ENCODE data around the gene IRX4.
"Not testable (repeated sequence)": the region's sequence is repeated elsewhere in the genome, so short reads cannot be mapped to it uniquely, and the experiment has no call there.

IRX4 gene

DNA sequence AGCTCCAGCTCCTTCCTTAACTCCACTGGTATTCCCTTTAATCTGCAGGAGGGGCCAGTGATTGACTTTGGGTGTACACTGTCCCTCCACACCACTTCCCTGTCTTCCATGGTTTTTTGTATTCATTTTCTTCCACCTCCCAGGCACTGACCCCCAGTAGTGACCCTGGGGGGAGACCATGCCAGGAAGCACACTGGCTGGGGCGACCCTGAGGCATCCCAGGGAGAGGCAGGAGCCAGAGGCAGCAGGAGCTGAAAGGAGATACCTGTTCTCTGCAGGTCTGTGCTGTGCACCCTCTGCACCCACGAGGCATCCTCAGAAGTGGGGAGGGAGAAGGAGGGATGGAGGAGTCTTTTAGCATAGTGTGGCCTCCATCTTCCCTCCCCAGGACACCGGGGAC, 27.6 kb downstream of the IRX4 start:
- no peak for DNase-seq

GRCh38 chr5:1853531-1853930, 29.2 kb downstream of the IRX4 start:
- no peak for DNase-seq

DNA sequence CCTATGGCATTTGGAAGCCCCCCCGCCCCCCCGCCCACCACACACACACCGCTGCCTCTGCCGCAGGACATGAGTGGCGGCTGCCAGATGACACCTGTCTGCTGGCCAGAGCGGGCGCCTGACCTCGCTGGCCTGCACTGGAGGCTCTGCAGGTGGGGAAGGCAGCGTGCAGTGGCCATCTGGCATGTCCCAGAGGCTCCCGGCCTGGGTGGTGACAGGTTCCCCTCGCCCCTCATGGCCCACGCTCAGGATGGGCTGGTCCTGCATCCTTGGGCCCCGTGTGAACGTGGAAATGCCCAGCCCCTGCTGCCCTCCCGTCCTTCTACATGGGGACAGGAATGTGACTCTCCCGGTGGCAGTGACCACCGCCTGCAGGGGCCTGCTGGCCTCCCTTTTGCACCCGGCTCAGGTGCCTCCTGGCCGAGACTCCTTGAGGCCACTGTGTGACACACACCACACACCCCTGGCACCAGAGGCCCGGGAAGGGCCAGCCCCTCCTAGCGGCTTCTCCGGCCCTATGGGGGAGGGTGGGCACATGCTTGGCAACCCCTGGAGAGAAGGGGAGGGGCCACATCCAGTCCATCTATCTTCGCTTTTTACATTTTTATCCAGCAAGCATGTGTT, 30.3 kb downstream of the IRX4 start:
- DNase-seq: no peak

DNA sequence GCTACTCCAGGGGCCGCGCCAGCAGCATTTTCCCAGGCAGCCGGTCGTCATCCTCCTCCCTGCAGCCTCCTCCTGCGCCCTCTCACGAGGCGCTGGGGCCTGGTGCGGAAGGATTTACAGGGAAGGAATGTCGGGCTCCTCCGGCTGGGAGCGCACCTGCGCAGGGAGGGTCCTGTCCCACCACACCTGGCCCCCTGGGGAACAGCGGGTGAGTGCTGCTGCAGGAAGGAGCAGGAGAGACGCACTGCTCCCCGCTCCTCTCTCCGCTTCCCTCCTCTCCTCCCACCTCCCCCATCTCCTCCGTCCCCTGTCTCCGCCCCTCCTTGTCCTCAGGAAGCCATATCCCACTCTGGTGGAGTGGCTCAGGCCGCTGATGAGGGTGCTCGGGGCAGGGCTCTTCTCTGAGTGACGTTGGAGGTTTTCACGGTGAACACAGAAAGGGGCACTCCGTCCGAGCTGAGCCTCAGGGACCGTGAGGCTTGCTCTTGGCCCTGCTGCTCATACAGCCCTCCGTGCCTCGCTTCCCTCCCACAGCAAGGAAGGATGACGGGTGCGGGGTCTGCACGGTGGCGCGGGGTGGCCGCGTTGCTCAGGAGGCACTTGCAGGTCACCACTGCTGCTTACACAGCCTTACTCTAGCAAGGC, 31.3 kb downstream of the IRX4 start:
- no peak for DNase-seq

GRCh38 chr5:1850324-1851154, 32.2 kb downstream of the IRX4 start:
- no peak for DNase-seq

DNA sequence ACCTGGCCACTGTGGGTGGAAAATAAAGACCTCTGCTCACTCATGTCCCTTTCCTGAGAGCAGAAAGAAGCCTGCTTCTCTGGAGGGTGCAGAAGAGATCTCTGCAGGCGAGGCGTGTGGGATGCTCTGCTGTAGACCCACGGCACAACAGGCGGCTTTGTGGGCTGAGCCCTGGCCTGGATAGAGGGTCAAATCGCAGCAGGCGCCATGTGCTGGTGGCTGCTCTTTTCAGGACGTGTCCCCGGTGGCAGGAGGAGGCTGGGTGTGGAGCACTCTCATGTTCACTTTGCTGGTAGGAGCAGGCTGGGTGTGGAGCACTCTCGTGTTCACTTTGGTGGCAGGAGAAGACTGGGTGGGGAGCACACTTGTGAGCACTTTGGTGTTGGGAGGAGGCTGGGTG, 35.1 kb downstream of the IRX4 start:
- no peak for DNase-seq

DNA sequence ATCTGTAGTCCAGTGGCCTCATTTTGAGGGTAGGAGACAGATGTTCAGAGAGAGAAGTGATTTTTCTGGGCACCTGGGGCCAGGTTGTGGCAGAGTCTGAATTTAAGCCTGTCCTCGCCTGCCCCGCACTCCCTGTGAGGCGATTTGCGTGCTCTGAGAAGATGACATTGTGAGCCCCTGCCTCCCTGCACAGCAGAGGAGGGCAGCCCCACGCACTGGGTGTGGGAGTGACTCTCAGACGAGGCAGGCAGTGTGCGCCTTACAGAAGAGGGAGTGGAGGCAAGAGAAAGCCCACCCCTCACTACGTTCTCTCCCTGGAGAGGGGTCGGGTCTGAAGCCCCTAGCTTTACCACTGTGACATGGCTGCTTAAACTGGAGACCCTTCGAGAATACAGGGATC, 35.7 kb downstream of the IRX4 start:
- DNase-seq: no peak

- no peak for DNase-seq
These were observed 36.1 kb downstream of the IRX4 start for GRCh38 chr5:1846583-1846982.

DNA sequence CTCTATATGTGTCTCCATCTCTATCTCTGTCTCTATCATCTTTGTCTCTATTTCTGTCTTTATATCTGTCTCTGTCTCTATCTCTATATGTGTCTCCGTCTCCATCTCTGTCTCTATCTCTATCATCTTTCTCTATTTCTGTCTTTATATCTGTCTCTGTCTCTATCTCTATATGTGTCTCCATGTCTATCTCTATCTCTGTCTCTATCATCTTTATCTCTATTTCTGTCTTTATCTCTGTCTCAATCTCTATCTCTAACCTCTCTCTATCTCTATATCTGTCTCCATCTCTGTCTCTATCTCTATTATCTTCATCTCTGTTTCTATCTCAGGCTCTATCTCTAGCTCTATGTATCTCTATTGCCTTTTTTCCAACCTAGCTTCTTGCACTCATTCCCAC, 37.0 kb downstream of the IRX4 start:
- DNase-seq: no peak

GRCh38 chr5:1844708-1845436, 37.9 kb downstream of the IRX4 start:
- DNase-seq: no peak

DNA sequence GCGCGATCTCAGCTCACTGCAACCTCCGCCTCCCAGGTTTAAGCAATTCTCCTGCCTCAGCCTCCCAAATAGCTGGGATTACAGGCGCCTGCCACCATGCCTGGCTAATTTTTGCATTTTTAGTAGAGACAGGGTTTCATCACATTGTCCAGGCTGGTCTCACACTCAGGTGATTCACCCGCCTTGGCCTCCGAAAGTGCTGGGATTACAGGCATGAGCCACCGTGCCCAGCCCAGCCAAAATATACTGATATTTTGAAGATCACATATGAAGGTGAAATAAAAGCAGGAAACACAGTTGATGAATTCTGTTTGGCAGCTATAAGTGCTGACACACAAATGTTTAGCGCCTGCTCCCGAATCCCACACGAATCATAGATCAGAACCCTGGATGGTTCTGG, 39.0 kb downstream of the IRX4 start:
- not testable (repeated sequence) for DNase-seq

DNA sequence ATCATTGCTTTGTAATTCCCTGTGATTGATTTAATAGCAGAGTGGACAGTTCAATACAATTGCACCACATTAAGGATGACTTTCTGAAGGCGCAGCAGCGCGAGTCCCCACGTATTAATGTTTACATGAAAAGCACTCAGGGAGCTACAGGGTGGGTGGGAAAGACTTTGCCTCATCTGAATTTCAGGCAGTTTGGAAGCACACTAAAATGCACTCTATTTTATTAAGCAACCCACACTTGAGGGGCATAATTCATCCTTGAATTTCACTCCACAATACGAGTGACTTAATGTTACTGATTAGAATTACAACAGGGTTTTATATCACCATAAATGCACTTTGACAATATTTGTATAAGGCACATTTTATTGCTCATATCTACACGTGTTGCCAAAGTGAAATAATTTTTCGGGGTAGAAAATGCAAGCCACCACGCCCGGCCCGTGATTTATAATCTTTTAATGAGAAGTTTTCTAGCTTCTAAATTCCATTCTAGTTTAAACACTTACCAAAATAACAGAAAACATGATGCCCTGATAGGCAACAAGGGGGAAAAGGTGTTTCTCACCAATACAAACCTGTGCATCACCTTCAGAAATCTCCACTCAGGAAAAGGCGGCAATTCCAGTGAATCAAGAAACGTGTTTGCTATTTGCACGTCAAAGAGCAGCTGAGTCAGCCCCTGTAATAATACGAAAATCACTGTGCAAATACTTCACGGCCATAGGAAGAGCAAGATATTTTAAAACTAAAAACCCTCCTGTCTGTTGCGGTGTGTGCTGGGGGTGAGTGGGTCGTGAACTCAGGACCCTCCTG, 40.5 kb downstream of the IRX4 start:
- DNase-seq: no peak

DNA sequence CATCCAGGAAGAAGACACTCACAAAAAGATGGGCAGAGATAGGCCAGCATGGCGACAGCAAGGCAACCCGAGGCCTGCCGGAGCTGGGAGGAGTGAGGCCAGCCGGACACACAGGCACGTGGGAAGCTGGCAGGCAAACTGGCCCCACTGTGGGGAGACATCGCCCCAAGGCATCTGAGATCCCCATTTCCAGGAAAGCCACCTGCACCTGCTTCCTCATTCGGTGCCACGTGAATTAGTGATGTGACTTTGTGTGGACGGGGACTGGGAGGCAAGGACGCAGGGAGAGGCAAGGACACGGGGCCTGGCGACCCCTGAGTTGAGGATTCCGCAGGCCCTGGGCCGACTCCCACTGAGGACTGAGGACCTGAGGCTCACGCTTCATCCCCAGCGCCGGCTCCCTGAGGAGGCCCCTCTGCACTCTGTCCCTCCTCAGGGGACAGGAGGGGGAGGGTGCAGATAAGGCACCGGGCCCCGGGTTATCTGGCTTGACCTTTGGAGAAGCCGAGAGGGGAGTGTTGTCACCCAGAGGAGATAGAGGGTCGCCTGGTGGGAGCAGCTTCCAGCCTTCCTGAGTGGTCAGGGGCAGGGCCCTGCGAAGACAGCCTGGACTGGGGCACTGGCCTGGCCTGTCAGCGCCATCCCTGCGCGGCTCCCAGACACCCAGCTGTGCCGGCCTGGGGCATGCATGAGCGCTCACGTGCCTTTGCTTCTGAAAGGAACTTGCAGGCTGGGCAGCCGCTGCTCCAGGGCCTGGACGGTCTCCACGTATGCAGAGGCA, 41.8 kb downstream of the IRX4 start:
- DNase-seq: no peak

DNA sequence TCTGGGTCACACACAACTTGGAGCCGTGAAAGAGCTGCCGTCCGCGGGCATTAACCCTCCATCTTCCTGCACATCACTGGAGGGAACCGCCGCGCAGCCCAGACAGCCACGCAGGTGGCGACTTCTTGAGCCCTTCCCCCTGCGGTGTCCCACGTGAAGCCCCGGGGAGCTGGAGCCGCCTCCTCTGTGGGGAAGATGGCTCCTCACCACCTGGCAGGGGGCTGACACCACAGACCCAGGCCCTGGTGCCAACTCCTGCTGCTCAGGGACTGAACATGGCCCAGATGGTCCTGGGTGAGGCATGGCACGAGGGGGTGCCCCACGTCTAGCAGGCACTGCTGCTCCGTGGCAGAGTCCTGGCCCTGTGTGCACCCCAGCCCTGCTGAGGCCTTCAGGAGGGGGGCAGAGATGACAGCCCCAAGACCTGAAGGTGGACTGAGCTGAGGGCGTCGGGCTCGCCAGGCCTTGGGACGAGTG, 42.6 kb downstream of the IRX4 start:
- DNase-seq: no peak

DNA sequence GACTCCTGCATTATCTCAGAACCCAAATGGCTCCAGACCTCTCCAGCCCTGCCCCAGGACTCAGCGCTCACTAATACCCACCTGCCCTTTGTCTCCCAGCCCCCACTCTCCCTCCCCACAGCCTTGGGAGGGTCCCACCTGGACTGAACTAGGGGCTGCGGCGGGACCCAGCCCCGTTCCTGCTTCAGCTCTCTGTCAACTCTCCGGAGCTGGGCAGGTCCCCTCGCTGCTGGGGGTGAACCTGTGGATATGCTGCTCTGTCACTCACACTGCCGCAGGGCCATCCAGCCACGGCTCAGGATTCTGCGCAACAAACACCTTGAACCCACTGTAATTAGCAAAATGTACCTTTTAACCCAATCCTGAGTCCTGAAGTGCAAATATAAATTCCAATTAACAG, 44.7 kb downstream of the IRX4 start:
- no peak for DNase-seq

DNA sequence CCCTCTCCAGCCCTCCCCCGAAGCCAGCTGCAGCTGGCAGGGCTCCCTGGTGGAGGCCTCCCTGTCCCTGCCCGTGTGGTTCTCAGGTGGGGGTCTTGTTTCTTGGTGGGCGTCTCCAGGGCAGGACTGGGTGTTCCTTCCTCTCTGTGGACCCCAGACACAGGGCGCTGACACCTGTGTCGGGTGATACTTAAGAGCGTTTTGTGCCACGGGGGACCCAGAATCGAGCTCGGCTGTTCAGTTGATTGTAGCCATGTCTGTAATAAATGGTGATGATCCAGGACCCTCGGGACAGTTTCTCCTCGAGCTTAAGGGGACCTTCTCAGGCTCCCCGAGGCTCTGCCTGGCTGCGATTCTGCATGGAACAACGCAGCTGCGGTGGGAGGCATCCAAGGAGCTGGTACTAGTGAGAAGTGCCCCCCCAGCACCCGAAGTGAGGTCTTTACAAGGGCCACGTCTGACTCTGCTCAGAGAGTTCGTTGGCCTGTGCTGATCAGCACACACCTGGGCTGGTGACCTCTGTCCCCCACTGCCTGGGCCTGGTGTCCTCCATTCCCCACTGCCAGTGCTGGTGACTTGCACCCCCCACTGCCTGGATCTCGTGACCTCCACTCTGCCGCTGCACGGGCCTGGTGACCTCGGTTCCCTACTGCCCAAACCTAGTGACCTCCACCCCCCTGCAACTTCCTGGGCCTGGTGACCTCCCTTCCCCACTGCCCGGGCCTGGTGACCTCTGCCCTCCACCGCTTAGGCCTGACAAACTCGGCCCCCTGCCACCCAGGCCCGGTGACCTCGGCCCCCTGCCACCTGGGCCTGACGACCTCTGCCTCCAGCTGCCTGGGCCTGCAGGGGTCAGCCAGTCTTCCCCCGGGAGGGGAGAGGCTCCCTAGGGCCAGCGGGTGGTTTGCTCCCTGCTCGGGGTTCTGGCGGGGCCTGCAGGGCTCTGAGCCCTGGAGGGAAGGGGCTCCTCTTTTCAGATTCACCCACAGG, 45.5 kb downstream of the IRX4 start:
- DNase-seq: no peak

DNA sequence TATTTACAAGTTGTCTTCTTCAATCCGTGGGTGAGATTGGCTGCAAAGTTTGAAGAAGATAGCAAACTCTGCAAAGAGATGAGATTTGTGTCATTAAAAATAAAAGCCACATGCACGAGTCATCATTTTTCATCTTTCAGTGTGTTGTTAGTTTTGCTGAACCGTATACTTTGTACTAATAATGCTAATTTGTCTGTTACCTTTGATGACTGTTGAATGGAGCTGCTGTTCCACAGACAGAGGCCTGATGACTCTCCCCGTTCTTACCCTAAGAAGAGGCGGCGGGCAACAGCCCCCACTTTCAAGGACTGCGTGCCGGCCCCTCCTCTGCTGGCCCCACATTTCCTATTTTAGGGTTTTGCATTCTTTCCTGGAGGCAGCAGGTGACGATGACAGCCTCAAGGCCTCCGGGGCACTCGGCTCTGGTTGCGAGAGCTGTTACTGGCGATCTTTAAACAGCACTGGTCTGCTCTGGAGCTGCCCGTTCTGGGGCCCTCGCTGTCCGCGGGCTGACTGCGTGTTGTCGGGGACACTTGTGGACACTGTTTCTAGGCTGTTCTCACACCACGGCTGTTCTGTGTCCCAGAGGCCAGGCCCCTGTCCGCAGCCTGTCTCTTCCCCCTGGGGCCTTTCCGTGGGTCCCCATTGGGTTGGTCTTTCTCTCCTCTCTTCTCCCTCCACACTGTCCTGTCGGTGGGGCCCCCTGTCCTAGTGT, 46.4 kb downstream of the IRX4 start:
- DNase-seq: no peak

DNA sequence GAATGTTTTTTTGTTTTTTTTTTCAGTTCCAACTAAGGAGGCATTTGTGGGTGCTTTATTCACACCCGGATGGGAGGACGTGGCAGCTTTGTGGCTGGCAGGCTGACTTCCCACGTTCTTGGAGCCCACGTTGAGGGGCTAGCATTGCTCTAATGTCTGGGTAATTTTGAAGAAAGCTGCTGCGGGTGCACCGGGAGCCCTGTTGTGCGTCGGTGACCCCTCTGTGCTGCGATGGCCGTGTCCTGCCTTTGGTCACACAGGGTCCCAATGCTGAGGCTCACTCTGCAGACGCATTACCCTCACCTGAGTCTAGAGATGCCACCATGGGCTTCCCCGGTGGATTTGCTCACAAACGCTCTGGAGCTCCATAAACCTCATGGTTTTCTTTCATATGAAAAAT, 47.3 kb downstream of the IRX4 start:
- DNase-seq: no peak

- no peak for DNase-seq
These were observed 47.9 kb downstream of the IRX4 start for GRCh38 chr5:1834721-1835429.

Data from activated CD4-positive, alpha-beta T cell treated with anti-CD3 and anti-CD28 coated beads for 48 hours (primary cell).